GM21717 (cell line): ENCODE measurements around the gene PROM2.

Experiments
- ATAC-seq: cut with Tn5 transposase; IDR thresholded peaks from one replicate; pipeline ENCODE4 v1.9.1; 2021; ENCODE audit warnings: mild to moderate bottlenecking, moderate library complexity; ENCODE audit not compliant: unreplicated experiment

PROM2 gene

DNA sequence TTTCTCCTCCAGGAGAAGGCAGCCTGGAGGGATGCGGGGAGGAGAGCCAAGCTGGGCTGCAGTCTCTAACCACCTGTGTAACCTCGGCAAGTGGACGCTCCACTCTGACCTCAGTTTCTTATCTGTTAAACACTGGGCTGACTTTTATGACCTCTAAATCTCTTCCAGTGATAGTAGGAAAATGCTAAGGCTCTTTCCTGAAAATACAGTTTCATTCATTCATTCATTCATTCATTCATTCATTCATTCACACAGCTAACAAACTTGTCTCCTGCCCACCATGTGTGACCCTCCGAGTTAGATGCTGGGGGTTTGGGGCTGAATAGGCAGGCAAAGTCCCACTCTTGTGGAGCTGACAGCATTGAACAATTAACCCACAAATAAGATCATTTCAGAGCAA, 9.3 kb downstream of the PROM2 start:
- no peak for ATAC-seq

GRCh38 chr2:95284886-95285541, 10.8 kb downstream of the PROM2 start:
- ATAC-seq: no peak

DNA sequence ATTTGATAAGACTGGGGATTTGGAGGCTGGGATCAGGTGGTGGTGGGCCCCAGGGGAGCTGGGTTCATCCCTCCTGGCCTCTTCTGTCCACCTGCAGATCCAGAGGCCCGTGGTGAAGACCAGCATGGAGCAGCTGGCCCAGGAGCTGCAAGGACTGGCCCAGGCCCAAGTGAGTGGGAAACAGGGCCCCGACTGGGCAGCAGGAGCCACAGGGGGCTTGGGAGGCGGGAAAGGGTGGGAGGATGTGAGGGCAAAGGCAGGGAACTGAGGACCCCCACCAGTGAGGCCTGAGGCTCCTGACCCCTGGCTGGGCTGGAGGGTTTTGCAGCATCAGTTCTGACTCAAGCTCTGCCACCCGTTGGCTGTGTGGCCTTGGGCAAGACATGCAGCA, 11.3 kb downstream of the PROM2 start:
- no peak for ATAC-seq

DNA sequence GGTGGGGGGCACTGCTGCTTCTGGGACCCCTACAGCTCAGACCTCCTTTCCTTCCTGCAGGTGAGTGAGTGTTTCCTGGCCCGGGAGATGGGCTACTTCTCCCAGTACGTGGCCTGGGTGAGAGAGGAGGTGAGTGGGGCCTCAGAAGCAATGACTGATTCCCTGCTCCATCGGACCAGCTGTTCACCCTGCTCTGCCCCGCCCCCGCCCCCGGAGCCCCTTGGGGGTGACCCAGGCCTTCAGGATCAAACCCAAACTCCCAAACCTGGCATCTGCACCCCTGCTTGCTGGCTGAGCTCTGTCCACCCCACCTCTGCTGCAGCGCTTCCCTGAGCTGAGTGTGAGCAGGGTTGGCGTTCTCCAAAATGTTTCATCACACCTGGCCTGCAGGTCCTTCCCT, 13.1 kb downstream of the PROM2 start:
- no peak for ATAC-seq

DNA sequence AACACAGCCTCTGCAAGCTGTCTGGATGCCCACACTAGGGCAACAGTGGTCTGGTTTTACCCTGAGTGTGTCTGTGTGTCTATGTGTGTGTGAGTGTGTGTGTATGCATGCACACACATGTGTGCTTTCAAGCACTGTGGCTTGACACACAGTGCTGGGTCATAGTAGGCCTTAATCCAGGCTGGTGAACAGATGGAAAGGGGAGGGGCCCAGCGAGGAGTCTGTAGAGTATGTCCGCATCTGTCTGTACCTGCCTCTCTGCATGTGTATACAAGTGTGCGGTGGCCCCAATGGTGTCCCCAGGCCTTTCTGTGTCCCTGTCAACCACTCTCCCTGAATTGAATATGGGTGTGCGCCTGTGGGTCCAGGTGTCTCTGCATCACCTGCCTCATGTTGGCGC, 13.6 kb downstream of the PROM2 start:
- no peak for ATAC-seq

- ATAC-seq: no peak
Measured at GRCh38 chr2:95289253-95289652, 15.0 kb downstream of the PROM2 start.

GRCh38 chr2:95291222-95291621, 17.0 kb downstream of the PROM2 start:
- no peak for ATAC-seq

GRCh38 chr2:95292623-95293260, 18.5 kb downstream of the PROM2 start:
- no peak for ATAC-seq

DNA sequence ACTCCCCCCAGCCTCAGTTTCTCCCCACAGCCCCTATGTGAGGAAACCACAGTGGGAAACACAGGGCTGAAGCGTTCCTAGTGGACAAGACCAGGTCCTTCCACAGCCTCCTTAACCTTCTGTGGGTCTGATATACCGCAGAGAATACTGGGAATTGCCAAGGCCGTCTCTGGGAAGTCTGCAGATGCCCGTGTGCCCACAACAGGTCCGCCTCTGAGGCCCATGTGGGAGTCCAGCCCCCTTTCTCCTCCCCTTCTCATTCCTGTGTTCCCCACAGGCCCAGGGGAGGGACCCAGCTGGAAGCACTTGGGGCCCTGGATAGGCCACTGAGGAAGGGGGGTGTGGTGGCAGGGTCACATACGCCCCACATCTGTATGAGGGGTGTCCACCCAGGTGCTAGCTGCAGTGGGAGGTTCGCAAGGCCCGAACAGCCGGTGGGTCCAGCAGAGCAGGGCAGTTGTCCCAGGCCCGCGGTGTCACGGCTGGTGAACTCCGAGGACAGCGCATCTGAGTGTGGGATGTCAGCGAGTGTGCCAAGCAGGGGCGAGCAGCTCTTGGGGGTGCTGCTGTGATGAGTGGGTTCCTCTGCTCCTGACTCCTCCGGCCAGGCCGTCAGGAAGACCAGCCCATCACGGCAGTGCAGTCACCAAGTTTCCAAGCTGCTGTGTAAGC, 20.5 kb downstream of the PROM2 start:
- no peak for ATAC-seq

- ATAC-seq: no peak
Measured at GRCh38 chr2:95295376-95295775, 21.1 kb downstream of the PROM2 start.

- ATAC-seq: no peak
Measured at GRCh38 chr2:95296011-95296410, 21.8 kb downstream of the PROM2 start.

GRCh38 chr2:95296880-95297487, 22.7 kb downstream of the PROM2 start, which contains the start of gene KCNIP3:
Gene KCNIP3 (plus strand): TSS chr2:95297347. CDS start chr2:95297439, 92 bp downstream.
- no peak for ATAC-seq

DNA sequence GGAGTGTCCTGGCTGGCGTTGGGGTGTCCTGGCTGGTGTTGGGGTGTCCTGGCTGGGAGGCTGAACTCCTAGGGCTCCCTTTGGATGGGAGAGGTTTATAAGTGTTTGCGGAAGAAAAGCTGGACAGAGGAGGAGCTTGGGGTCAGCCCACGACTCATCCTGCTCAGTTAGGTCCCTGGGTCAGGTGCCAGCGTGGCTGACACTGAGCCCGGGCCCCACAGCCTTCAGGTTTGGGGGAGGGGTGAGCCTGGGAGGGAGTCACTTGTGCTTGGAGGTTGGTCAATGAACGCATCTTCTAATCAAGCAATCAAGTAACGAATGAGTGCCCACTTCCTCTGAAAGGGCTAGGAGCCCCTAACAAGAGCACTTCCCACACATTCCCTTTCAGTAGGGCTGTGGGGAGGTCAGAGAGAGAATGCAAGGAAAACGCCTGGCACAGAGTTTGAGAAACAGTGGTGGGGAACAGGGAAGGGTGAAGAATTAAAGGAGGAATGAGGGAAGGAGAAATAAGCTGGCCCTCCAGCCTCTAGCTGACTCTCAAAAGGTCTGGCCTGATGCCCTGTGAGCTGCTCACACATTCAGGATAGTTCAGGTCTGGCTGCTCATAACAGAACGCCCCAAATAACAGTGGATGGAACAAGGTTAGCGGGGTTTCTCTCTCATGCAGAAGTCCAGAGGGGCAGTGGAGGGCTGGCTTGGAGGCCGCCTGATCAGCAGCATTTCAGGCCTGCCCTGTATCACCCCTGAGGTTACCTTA, 23.6 kb downstream of the PROM2 start:
- ATAC-seq: no peak

- ATAC-seq: no peak
Measured at GRCh38 chr2:95298486-95299111, 24.4 kb downstream of the PROM2 start.

GRCh38 chr2:95299961-95300360, 25.7 kb downstream of the PROM2 start:
- no peak for ATAC-seq

DNA sequence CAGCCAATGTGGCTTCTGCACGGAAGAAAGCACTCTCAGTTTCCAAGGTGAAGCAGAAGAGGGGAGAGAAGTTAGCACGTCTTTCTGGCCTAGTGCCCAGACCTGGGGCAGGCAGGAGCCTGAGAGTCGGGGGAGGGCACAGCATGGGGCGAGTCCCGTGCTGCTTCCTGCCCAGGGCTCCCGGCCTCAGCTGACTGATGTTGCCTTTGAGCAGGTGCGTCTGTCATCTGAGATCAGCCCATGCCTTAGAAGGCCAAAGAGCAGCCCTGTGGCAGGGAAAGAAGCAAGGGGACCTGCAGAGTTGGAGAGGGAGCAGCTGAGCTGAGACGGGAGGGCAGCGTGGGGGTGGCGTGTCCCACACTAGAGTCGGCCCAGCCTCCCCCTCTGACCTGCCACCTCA, 26.2 kb downstream of the PROM2 start:
- ATAC-seq: no peak

DNA sequence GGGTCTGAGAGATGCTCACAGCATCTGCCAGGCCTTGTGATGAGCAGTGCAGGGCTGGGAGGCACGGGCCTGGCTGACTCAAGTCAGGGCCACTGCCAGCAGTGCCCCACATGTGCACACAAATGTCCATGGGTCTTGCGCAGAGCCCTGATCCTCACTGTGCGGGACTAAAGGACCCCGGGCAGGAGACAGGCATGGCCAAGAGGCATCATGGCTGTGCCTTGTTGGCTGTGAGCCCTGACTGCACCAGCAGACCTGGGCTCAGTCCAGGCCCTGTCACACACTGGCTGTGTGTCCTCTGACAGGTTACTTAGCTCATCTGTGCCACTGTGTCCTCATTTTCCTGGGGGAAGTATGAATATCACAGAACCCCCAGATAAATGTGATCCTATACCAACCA, 26.9 kb downstream of the PROM2 start:
- ATAC-seq: no peak

- ATAC-seq: no peak
Measured at GRCh38 chr2:95301876-95302641, 27.8 kb downstream of the PROM2 start.

- no peak for ATAC-seq
Measured at GRCh38 chr2:95303191-95303919, 29.1 kb downstream of the PROM2 start.
